NCI-H2029 (cell line): ENCODE data around the gene PCBP3.
"Not testable (repeated sequence)": the region's sequence is repeated elsewhere in the genome, so short reads cannot be mapped to it uniquely, and the experiment has no call there.

Experiments
- DNase-seq: peaks from one replicate; lab custom pipeline; 2025; lab: John Stamatoyannopoulos, UW

PCBP3 gene

GRCh38 chr21:45945868-45946210 is 302.3 kb downstream of the PCBP3 start:
- DNase-seq = no peak

- DNase-seq = no peak
Measured at GRCh38 chr21:45947296-45947695, 303.8 kb downstream of the PCBP3 start.

DNA sequence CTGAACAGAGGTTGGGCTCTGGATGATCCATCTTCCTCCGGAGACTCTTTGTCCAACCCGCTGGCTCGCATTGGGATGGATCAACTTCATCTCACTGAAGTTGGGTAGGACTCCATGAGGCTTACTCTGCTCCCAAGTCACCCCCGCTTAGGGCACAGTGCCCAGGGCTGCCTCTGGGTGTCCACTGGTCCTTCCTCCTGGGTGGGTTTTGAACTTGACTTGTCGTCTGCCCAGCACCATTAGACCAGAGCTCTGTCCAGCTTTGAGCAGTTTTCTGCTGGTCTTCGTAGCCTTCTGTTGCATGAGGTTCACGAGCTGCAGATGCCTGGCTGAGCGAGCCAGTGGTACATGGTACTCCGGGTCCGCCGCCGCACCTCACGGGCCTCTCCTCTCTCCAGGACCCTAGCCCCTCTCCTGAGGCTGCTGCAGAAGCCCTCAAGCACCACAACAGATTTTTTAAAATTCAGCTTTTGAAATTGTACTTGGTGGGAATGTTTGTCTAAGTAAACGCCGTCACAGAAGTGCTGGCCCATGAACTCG is 304.3 kb downstream of the PCBP3 start:
- DNase-seq = no peak

- no peak for DNase-seq
Measured at GRCh38 chr21:45948576-45949141, 305.1 kb downstream of the PCBP3 start.

DNA sequence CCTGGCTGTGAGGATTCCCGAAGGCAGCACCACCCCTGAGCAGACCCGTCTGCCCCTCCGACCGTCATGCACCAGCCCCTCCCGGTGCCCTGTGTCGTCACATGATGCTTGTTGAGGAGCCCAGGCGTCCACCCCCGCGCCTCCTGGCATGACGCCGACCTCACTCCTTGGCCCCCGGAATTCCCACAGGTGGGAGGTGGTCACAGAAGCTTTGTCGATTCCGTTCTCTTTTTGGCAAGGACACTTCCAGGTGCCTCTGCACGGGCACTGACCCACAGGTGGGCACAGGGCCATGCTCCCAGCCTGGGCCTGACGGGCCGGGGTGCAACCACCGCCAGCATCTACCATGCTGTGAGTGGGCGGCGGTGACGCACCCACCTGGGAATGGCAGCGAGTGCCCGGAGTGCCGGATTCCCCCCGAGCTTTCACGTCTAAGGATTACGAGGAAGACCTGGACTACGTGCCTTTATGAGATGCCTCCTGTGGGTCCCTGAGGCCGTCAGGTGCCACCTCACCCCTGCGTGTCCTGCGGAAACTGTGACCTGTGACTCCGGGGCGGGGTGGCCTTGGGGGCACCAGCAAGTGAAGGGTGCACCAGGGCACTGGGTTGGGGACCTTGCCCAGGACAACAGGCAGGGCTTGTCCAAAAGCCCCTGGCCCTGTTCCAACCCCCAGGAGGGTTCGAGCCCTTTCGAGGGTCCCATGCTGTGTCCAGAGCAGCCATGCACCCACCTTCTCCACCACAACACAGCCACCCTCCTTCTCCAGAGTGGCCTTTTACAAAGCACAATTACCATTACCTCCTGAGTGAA is 306.6 kb downstream of the PCBP3 start:
- DNase-seq = no peak

GRCh38 chr21:45950740-45951515 is 307.4 kb downstream of the PCBP3 start:
- DNase-seq = no peak

GRCh38 chr21:45951676-45952075 is 308.2 kb downstream of the PCBP3 start:
- no peak for DNase-seq

GRCh38 chr21:45952527-45952926 is 309.0 kb downstream of the PCBP3 start:
- DNase-seq = not testable (repeated sequence)

DNA sequence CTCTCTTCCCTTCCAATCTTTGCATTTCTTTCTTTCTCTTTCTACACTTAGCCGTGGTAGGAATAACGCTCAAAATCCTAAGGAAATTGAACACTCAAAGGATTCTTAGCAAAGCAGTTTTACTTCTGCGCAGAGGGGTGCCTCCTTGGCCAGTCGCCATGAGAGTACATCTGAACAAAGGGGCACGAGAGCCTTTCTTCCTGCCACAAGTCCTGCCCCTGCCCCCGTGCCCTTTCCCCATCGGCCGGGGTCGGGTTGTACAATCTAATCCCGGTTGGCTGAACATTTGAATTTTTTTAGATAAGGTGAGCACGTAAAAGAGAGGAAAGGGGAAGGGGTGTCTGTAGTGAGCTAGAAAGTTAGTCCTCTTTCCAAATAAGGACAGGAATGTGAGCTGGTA is 309.4 kb downstream of the PCBP3 start:
- DNase-seq = no peak

GRCh38 chr21:45954261-45954660 is 310.7 kb downstream of the PCBP3 start:
- no peak for DNase-seq

- no peak for DNase-seq
Measured at GRCh38 chr21:45954921-45955320, 311.4 kb downstream of the PCBP3 start.

GRCh38 chr21:45957551-45957950 is 314.0 kb downstream of the PCBP3 start:
- no peak for DNase-seq

GRCh38 chr21:45957981-45958600 is 314.6 kb downstream of the PCBP3 start:
- DNase-seq = no peak

GRCh38 chr21:45959182-45959581 is 315.7 kb downstream of the PCBP3 start:
- DNase-seq = no peak

GRCh38 chr21:45959779-45960390 is 316.4 kb downstream of the PCBP3 start:
- no peak for DNase-seq

GRCh38 chr21:45961408-45961807 is 317.9 kb downstream of the PCBP3 start:
- not testable (repeated sequence) for DNase-seq

DNA sequence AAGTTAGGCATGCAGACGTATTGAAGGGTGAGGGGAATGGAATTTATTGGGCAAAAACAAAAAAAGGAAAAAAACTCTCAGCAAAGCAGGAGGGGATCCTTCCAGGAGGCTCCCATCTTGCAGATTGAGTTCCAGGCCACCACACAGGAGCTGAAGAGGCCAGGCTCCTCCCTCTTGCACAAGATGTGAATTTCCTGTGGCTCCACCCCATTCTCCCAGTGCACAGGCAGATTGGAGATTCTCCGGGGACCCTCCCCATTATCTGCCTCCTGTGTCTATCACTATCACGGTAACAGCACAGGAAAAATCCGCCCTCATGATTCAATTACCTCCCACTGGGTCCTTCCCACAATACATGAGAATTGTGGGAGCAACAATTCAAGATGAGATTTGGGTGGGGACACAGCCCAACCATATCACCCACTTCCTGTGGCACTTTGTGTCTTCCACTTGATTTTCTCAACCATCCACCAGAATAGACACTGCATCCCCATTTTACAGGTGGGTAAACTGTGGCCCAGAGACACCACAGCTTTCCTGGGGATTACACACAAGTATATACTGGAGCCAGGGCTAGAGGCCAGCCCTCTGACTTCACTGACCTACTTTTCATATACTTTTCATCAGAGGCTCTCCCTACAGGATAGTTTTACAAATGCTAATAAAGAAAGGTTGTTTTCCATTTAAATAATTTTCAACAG is 319.2 kb downstream of the PCBP3 start:
- DNase-seq = no peak

- DNase-seq = no peak
Measured at GRCh38 chr21:45963232-45963570, 319.7 kb downstream of the PCBP3 start.

- no peak for DNase-seq
Measured at GRCh38 chr21:45964649-45965048, 321.1 kb downstream of the PCBP3 start.

DNA sequence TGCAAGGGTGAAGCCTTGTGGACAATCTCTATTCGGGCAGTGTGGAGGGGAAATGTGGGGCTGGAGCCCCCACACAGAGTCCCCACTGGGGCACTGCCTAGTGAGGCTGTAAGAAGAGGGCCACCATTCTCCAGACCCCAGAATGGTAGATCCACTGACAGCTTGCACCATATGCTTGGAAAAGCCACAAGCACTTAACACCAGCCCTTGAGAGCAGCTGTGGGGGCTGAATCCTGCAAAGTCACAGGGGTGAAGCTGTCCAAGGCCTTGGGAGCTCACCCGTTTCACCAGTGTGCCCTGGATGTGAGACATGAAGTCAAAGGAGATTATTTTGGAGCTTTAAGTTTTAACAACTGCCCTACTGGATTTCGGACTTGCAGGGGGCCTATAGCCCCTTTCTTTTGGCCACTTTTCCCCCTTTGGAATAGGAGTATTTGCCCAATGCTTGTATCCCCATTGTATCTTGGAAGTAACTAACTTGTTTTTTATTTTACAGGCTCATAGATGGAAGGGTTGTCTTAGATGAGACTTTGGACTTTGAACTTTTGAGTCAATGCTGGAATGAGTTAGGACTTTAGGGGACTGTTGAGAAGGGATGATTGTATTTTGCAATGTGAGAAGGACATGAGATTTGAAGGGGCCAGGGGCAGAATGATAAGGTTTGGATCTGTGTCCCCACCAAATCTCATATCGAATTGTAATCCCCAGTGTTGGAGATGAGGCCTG is 321.7 kb downstream of the PCBP3 start:
- DNase-seq = no peak
